ENCODE data around the gene GANAB. TPM values are rescaled to one million over a fixed set of nuclear protein-coding genes. Genes with fewer than 3 reads are reported as not detected.

Gene GANAB
- total RNA-seq, 1 donor: 203 TPM

GRCh38 chr11:62666259-62666926, 20.0 kb upstream of the GANAB start:
- no peak for TF ChIP-seq CTCF (IDR thresholded peaks at IDR 0.05; ENCODE audit: insufficient read depth, low read length)
- no peak for DNase-seq (ENCODE audit: low read depth)
- peak overlapping the region; percentile 97 for H3K4me3 ChIP-seq (ENCODE audit: low read depth, low read length)

- TF ChIP-seq CTCF (IDR thresholded peaks at IDR 0.05; ENCODE audit: insufficient read depth, low read length): no peak
- H3K4me3 ChIP-seq (ENCODE audit: low read depth, low read length): peak overlapping the region; percentile 97
- peak; percentile 74 for DNase-seq (ENCODE audit: low read depth)
Observed at GRCh38 chr11:62665599-62666258, 19.3 kb upstream of the GANAB start.

- TF ChIP-seq CTCF (IDR thresholded peaks at IDR 0.05; ENCODE audit: insufficient read depth, low read length): no peak
- peak within 1 kb of the TSS; percentile 97 for H3K4me3 ChIP-seq (ENCODE audit: low read depth, low read length)
- peak; percentile 94 for DNase-seq (ENCODE audit: low read depth)
Observed at GRCh38 chr11:62665075-62665598, 18.7 kb upstream of the GANAB start, which contains the start of the genes C11orf98 and CSKMT. TSS of gene C11orf98 (minus strand) at chr11:62665210. CDS start at chr11:62665169, 41 bp downstream. TSS of gene CSKMT (plus strand) at chr11:62665312. CDS start at chr11:62665880, 568 bp downstream.

- TF ChIP-seq CTCF (IDR thresholded peaks at IDR 0.05; ENCODE audit: insufficient read depth, low read length): no peak
- peak overlapping the region; percentile 97 for H3K4me3 ChIP-seq (ENCODE audit: low read depth, low read length)
- peak; percentile 49 for DNase-seq (ENCODE audit: low read depth)
Observed at GRCh38 chr11:62664405-62665074, 18.1 kb upstream of the GANAB start.

GRCh38 chr11:62656796-62657429, 10.5 kb upstream of the GANAB start:
- H3K4me3 ChIP-seq (ENCODE audit: low read depth, low read length): no peak overlapping the region
- no peak for DNase-seq (ENCODE audit: low read depth)
- no peak for TF ChIP-seq CTCF (IDR thresholded peaks at IDR 0.05; ENCODE audit: insufficient read depth, low read length)

- no peak for DNase-seq (ENCODE audit: low read depth)
Observed at GRCh38 chr11:62654297-62654696, 7.9 kb upstream of the GANAB start.

More at GRCh38 chr11:62654297-62654696, 7.9 kb upstream of the GANAB start:
- TF ChIP-seq CTCF (IDR thresholded peaks at IDR 0.05; ENCODE audit: insufficient read depth, low read length): no peak
- H3K4me3 ChIP-seq (ENCODE audit: low read depth, low read length): no peak overlapping the region
